Measurements from ENCODE around the gene MGMT.

MGMT gene

GRCh38 chr10:129530581-129530980 is 63.5 kb downstream of the MGMT start:
- no peak overlapping the region for H3K4me3 Mint-ChIP-seq
- no peaks in the 10 kb centered on the region for H3K4me1 Mint-ChIP-seq (ENCODE audit: low read depth)
- peaks cover 3% of the 10 kb centered on the region for H3K36me3 Mint-ChIP-seq (ENCODE audit: low read depth)
- H3K27me3 Mint-ChIP-seq (ENCODE audit: low read depth), result no peaks in the 10 kb centered on the region
- H3K27ac Mint-ChIP-seq, result no peak overlapping the region
- peaks cover 7% of the 10 kb centered on the region for H3K9me3 Mint-ChIP-seq

GRCh38 chr10:129531195-129531968 is 64.3 kb downstream of the MGMT start:
- H3K27me3 Mint-ChIP-seq (ENCODE audit: low read depth), result no peaks in the 10 kb centered on the region
- H3K4me1 Mint-ChIP-seq (ENCODE audit: low read depth), result no peaks in the 10 kb centered on the region
- H3K9me3 Mint-ChIP-seq, result peaks cover 7% of the 10 kb centered on the region
- H3K4me3 Mint-ChIP-seq, result no peak overlapping the region
- no peak overlapping the region for H3K27ac Mint-ChIP-seq
- H3K36me3 Mint-ChIP-seq (ENCODE audit: low read depth), result peaks cover 3% of the 10 kb centered on the region

- no peak overlapping the region for H3K27ac Mint-ChIP-seq
- H3K4me1 Mint-ChIP-seq (ENCODE audit: low read depth), result no peaks in the 10 kb centered on the region
- no peak overlapping the region for H3K4me3 Mint-ChIP-seq
Observed at GRCh38 chr10:129531969-129532660, 65.1 kb downstream of the MGMT start.

GRCh38 chr10:129532838-129533237 is 65.8 kb downstream of the MGMT start:
- no peak overlapping the region for H3K27ac Mint-ChIP-seq
- peaks cover 2% of the 10 kb centered on the region for H3K9me3 Mint-ChIP-seq
- H3K36me3 Mint-ChIP-seq (ENCODE audit: low read depth), result peaks cover under 1% of the 10 kb centered on the region
- H3K4me1 Mint-ChIP-seq (ENCODE audit: low read depth), result no peaks in the 10 kb centered on the region
- no peak overlapping the region for H3K4me3 Mint-ChIP-seq
- no peaks in the 10 kb centered on the region for H3K27me3 Mint-ChIP-seq (ENCODE audit: low read depth)

More at GRCh38 chr10:129531969-129532660, 65.1 kb downstream of the MGMT start:
- Mint-ChIP-seq H3K36me3 (ENCODE audit: low read depth) (peaks cover 3% of the 10 kb centered on the region), H3K9me3 (peaks cover 7% of the 10 kb centered on the region), H3K27me3 (ENCODE audit: low read depth) (no peaks in the 10 kb centered on the region)

GRCh38 chr10:129533281-129533680 is 66.2 kb downstream of the MGMT start:
- no peak overlapping the region for H3K4me3 Mint-ChIP-seq
- no peaks in the 10 kb centered on the region for H3K9me3 Mint-ChIP-seq
- no peaks in the 10 kb centered on the region for H3K27me3 Mint-ChIP-seq (ENCODE audit: low read depth)
- no peaks in the 10 kb centered on the region for H3K36me3 Mint-ChIP-seq (ENCODE audit: low read depth)
- H3K4me1 Mint-ChIP-seq (ENCODE audit: low read depth), result no peaks in the 10 kb centered on the region
- no peak overlapping the region for H3K27ac Mint-ChIP-seq

- H3K9me3 Mint-ChIP-seq, result no peaks in the 10 kb centered on the region
- no peaks in the 10 kb centered on the region for H3K36me3 Mint-ChIP-seq (ENCODE audit: low read depth)
- no peaks in the 10 kb centered on the region for H3K27me3 Mint-ChIP-seq (ENCODE audit: low read depth)
- no peaks in the 10 kb centered on the region for H3K4me1 Mint-ChIP-seq (ENCODE audit: low read depth)
- no peak overlapping the region for H3K4me3 Mint-ChIP-seq
- H3K27ac Mint-ChIP-seq, result no peak overlapping the region
Observed at GRCh38 chr10:129534826-129535225, 67.8 kb downstream of the MGMT start.

GRCh38 chr10:129536336-129536735 is 69.3 kb downstream of the MGMT start:
- H3K27ac Mint-ChIP-seq, result no peak overlapping the region
- H3K4me1 Mint-ChIP-seq (ENCODE audit: low read depth), result no peaks in the 10 kb centered on the region
- H3K4me3 Mint-ChIP-seq, result no peak overlapping the region
- no peaks in the 10 kb centered on the region for H3K36me3 Mint-ChIP-seq (ENCODE audit: low read depth)
- H3K27me3 Mint-ChIP-seq (ENCODE audit: low read depth), result no peaks in the 10 kb centered on the region
- H3K9me3 Mint-ChIP-seq, result no peaks in the 10 kb centered on the region

GRCh38 chr10:129537151-129537550 is 70.1 kb downstream of the MGMT start:
- no peaks in the 10 kb centered on the region for H3K36me3 Mint-ChIP-seq (ENCODE audit: low read depth)
- H3K9me3 Mint-ChIP-seq, result no peaks in the 10 kb centered on the region
- H3K4me1 Mint-ChIP-seq (ENCODE audit: low read depth), result no peaks in the 10 kb centered on the region
- H3K27me3 Mint-ChIP-seq (ENCODE audit: low read depth), result no peaks in the 10 kb centered on the region
- no peak overlapping the region for H3K27ac Mint-ChIP-seq
- H3K4me3 Mint-ChIP-seq, result no peak overlapping the region

GRCh38 chr10:129538236-129538635 is 71.2 kb downstream of the MGMT start:
- Mint-ChIP-seq H3K4me3 (no peak overlapping the region), H3K36me3 (ENCODE audit: low read depth) (no peaks in the 10 kb centered on the region), H3K27me3 (ENCODE audit: low read depth) (no peaks in the 10 kb centered on the region), H3K9me3 (no peaks in the 10 kb centered on the region), H3K27ac (no peak overlapping the region), H3K4me1 (ENCODE audit: low read depth) (no peaks in the 10 kb centered on the region)

GRCh38 chr10:129541200-129541599 is 74.2 kb downstream of the MGMT start:
- Mint-ChIP-seq H3K4me1 (ENCODE audit: low read depth) (no peaks in the 10 kb centered on the region), H3K27me3 (ENCODE audit: low read depth) (no peaks in the 10 kb centered on the region), H3K4me3 (no peak overlapping the region), H3K9me3 (no peaks in the 10 kb centered on the region), H3K36me3 (ENCODE audit: low read depth) (no peaks in the 10 kb centered on the region), H3K27ac (no peak overlapping the region)

- Mint-ChIP-seq H3K27ac (no peak overlapping the region), H3K36me3 (ENCODE audit: low read depth) (no peaks in the 10 kb centered on the region), H3K4me1 (ENCODE audit: low read depth) (no peaks in the 10 kb centered on the region), H3K9me3 (no peaks in the 10 kb centered on the region), H3K4me3 (no peak overlapping the region), H3K27me3 (ENCODE audit: low read depth) (no peaks in the 10 kb centered on the region)
Observed at GRCh38 chr10:129541748-129542487, 74.9 kb downstream of the MGMT start.

GRCh38 chr10:129542589-129542988 is 75.5 kb downstream of the MGMT start:
- Mint-ChIP-seq H3K9me3 (no peaks in the 10 kb centered on the region), H3K27me3 (ENCODE audit: low read depth) (no peaks in the 10 kb centered on the region), H3K4me3 (no peak overlapping the region), H3K27ac (no peak overlapping the region), H3K36me3 (ENCODE audit: low read depth) (no peaks in the 10 kb centered on the region), H3K4me1 (ENCODE audit: low read depth) (no peaks in the 10 kb centered on the region)

GRCh38 chr10:129544205-129545202 is 77.5 kb downstream of the MGMT start:
- no peak overlapping the region for H3K4me3 Mint-ChIP-seq
- H3K9me3 Mint-ChIP-seq, result no peaks in the 10 kb centered on the region

GRCh38 chr10:129545261-129545660 is 78.2 kb downstream of the MGMT start:
- no peaks in the 10 kb centered on the region for H3K36me3 Mint-ChIP-seq (ENCODE audit: low read depth)
- H3K4me3 Mint-ChIP-seq, result no peak overlapping the region
- no peaks in the 10 kb centered on the region for H3K4me1 Mint-ChIP-seq (ENCODE audit: low read depth)
- no peak overlapping the region for H3K27ac Mint-ChIP-seq
- H3K27me3 Mint-ChIP-seq (ENCODE audit: low read depth), result no peaks in the 10 kb centered on the region
- no peaks in the 10 kb centered on the region for H3K9me3 Mint-ChIP-seq

More at GRCh38 chr10:129544205-129545202, 77.5 kb downstream of the MGMT start:
- H3K27ac Mint-ChIP-seq, result no peak overlapping the region
- H3K4me1 Mint-ChIP-seq (ENCODE audit: low read depth), result no peaks in the 10 kb centered on the region
- no peaks in the 10 kb centered on the region for H3K36me3 Mint-ChIP-seq (ENCODE audit: low read depth)
- H3K27me3 Mint-ChIP-seq (ENCODE audit: low read depth), result no peaks in the 10 kb centered on the region

Measured in T-helper 1 cell treated with Interleukin-12 subunit alpha and Interleukin-12 subunit beta and Interleukin-4 antibody, amounts not matched to agents 30 μg/mL and 1 μg/mL, for 36 hours (primary cell).